Activated naive CD4-positive, alpha-beta T cell treated with anti-CD3 and anti-CD28 coated beads, Interleukin-2, amount 50 U/mL, for 72 hours (primary cell): Measurements from ENCODE around the gene CHRNG. TPM values are rescaled to one million over a fixed set of nuclear protein-coding genes. Genes with fewer than 3 reads are reported as not detected.
A peak's percentile ranks its signal among the peaks of the same experiment; 100 is the strongest.

ENCODE experiments used
- ATAC-seq, 2 donors: fragments of 150-1000 bp; cut with Tn5 transposase; 2 replicates each; pipeline ENCODE4 v1.10.0; 2021; ENCODE audit warnings: mild to moderate bottlenecking in 2 of 2, moderate library complexity in 2 of 2
- DNase-seq, 2 donors: peaks; one replicate each; pipeline ENCODE4 v3.0.0; 2021 to 2022; ENCODE audit warnings: low spot score in 2 of 2
- H3K27ac Mint-ChIP-seq, 2 donors: one replicate each; pipeline ENCODE4 v1.8.0; 2022; ENCODE audit warnings: mild to moderate bottlenecking in 2 of 2, mixed read lengths in 2 of 2
- H3K36me3 Mint-ChIP-seq, 2 donors: one replicate each; pipeline ENCODE4 v1.8.0; 2022; ENCODE audit warnings: mixed read lengths in 2 of 2
- H3K9me3 Mint-ChIP-seq, 2 donors: one replicate each; pipeline ENCODE4 v1.8.0; 2022; ENCODE audit warnings: mixed read lengths in 2 of 2
- total RNA-seq, 2 donors: library from RNA; stranded (reverse); gene quantifications; one replicate each; pipeline ENCODE4 v1.2.3, GENCODE V29; 2022

The CHRNG gene
- total RNA-seq, 2 donors from 2014 or later = not detected

DNA sequence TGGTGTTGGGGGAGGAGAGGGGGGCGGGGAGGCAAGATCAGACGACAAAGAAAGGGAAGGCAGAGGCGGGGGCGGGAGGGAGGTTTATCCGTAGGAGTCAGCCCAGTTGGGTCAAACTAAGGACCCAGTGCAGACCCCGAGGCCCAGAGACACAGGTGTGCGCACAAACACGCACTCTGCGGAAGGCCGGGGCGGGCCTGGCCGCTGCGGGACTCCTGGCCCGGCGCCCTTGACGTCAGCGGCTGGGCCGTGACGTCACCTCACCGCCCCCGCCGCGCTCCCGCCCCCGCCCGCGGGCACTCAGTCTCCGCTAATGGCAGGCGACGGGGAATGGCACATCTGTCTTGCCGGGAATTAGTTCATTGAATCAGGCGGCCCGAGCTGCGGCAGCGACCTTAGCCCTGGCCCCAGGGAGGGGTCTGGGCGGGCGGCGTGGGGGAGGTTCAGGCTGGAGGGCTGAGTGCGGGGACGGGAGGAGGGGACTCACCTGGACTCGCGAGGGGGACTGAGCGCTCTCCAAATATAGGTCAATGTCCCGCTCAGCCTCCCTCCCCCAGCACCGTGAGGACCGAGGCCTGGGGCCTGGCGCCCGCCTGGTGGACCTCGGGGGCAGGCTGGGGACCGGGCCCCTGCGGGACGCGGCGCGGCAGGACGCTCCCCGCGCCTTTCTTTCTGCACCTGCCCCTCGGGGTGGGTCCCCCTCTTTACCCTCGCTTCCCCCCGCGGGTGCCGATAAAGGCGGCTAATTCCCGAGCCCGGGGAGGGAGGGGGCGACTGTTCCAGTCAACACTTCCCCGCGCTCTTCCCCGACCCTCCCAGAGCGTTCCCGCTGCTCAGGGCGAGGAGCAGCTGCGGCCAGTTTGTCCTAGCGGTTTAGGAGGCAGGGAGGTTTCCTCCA is 36.3 kb upstream of the CHRNG start:
- ATAC-seq = peak; percentile 58
- no peak overlapping the region for H3K27ac Mint-ChIP-seq
- DNase-seq = peak in 1 of 2 donors; percentile 30

DNA sequence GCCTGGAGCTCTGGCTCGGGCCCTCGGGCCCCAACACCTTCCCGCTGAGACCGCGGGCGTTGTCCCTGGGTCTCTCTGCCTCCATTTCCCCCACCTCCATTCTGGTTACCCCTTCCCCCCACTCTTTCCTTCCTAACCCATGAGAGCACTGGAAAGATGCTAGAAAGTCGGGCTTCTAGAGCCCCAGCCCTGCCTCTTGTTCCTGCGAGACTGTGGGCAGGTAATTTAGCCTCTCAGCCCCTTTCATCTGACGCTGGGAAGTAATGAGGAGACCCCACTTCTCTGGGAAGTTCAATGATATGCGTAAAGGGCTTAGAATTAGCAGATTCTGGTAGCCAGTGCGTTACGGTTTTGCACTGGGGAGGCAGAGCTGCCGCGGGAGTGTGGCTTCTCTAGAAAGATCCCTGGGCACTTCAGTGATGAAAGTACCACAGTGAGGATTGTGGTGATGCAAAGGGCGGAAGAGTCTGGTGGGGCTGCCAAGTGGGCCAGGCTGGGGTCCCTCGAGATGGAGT is 35.6 kb upstream of the CHRNG start:
- no peak for DNase-seq
- no peak for ATAC-seq
- Mint-ChIP-seq H3K9me3 (no peaks in the 10 kb centered on the region), H3K27ac (no peak overlapping the region), H3K36me3 (no peaks in the 10 kb centered on the region)

More for the DNA sequence above, 36.3 kb upstream of the CHRNG start:
- Mint-ChIP-seq H3K9me3 (no peaks in the 10 kb centered on the region), H3K36me3 (no peaks in the 10 kb centered on the region)

DNA sequence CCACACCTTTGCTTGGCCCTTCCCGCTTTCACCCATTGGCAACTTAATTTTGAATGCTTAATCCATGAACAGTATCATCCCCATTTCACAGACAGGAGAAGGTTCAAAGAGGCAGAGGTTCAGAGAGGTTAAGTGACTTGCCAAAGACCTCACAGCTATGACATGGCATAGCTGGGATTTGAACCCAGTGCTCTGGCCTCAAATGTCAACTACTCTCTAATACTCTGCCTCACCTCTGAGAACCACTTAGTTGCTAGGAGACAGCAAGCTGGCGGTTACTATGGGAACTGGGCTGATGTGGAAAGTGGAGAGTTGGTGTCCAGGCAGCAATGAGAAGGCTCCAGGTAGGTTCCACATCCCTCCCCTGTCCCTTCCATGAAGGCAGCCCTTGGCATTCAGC is 35.1 kb upstream of the CHRNG start:
- Mint-ChIP-seq H3K9me3 (no peaks in the 10 kb centered on the region), H3K36me3 (no peaks in the 10 kb centered on the region), H3K27ac (no peak overlapping the region)
- ATAC-seq (no peak), DNase-seq (no peak)

DNA sequence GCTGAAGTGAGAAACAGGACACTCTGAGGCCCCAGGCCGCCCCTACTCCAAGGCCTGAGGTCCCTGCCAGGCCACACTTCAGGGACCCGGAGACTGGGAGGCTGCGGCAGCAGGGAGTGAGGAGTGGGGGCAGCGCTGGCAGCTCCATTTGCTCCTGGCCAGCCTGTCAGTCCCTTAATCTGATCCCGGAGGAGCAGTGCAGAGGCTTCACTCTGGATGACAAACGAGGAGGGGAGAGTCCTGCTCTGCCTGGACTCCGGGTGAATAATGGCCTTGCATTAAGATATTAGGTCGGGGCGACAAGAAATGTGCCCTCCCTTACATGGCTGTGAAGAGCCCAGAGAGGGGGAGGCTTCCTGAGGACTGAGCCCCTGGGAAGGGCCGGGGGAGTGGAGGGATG is 33.6 kb upstream of the CHRNG start:
- ATAC-seq = no peak
- no peak for DNase-seq
- Mint-ChIP-seq H3K9me3 (no peaks in the 10 kb centered on the region), H3K27ac (no peak overlapping the region), H3K36me3 (no peaks in the 10 kb centered on the region)

DNA sequence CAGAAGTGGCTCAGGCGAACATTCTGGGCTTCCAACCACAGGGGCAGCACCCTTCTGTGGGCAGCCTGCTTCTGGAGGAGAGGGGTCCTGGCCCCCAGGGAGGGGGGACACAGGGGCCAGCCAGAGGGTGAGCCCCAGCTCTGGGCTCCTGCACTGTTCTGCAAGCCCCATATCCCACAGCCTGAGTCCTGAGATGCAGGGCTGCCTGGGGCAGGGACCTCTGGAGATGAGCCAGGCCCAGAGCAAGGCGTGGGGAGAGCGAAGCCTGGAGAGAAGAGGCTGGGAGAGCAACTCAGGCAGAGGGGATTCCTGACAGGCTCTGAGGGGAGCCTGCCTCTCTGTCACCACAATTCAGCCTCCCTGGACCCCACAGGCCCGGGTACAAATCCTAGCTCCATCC is 32.8 kb upstream of the CHRNG start:
- H3K27ac Mint-ChIP-seq = no peak overlapping the region
- H3K9me3 Mint-ChIP-seq = no peaks in the 10 kb centered on the region

DNA sequence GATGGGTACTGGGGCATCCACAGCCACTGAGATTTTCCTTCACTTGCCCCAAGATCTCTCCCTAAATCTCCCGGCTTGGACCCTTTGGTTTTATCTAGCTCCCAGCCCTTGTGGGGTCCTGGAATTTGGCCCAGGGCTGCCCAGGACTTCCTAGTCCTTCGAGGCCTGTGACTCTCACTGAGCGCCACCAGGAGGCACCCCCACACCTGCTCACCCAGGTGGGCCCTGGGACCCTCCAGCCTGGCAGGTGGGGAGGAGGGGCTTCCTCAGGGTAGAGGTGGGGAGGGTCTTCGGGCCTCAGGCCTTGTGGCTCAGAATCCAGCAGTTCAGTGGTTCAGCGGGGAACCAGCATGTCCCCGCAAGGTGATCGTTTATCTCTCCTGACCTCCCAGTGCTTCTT is 31.2 kb upstream of the CHRNG start:
- no peaks in the 10 kb centered on the region for H3K9me3 Mint-ChIP-seq
- no peak overlapping the region for H3K27ac Mint-ChIP-seq
- ATAC-seq (no peak), DNase-seq (no peak)
- H3K36me3 Mint-ChIP-seq = no peaks in the 10 kb centered on the region

More for the DNA sequence above, 32.8 kb upstream of the CHRNG start:
- no peak for ATAC-seq
- no peak for DNase-seq
- no peaks in the 10 kb centered on the region for H3K36me3 Mint-ChIP-seq

DNA sequence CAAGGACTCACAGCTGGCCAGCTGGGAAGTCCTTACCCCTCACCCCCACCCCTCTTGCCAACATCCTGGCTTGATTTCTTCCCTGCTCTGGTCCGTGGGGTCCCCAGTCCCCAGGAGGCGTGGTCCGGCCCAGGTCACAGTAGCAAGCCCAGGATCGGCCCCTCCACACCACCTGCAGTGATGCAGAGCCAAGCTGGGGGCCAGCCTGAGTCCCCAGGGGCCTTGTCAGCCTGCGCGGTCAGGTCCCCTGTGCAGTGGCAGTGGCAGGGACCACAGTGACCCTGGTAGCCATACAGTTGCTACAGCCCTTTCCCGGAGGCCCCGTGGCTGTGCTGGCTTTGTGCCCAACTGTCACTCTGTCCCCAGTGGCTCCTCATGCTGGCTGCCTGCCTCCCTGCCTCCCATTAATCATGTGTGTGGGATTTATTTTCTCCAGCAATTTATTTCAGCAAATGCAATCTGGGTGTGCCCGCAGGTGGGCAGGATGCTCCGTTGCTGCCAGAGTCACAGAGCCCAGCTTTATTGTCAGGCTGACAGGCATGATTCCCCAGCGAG is 28.1 kb upstream of the CHRNG start:
- H3K36me3 Mint-ChIP-seq = no peaks in the 10 kb centered on the region
- H3K27ac Mint-ChIP-seq = no peak overlapping the region
- H3K9me3 Mint-ChIP-seq = no peaks in the 10 kb centered on the region
- DNase-seq (no peak), ATAC-seq (no peak)

DNA sequence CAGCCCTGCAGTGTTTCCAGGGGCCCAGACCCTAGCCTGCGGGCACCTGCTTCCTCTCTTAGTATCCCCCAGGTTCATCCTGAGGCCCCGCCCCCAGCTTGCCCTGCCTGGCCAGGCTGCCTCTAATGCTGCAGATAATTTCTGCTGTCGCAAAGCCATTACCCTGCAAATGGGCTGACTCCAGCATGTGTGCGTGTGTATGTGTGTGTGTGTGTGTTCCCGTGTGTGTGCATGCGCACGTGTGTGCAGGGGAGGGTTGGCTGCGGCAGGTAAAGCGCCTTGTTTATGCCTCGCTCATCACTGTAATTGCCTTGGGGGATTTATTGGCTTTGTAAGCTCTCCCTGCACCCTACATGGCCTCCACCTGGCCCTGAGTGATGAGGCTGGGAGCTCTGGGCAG is 26.9 kb upstream of the CHRNG start:
- Mint-ChIP-seq H3K36me3 (no peaks in the 10 kb centered on the region), H3K27ac (no peak overlapping the region), H3K9me3 (no peaks in the 10 kb centered on the region)
- no peak for DNase-seq
- no peak for ATAC-seq

DNA sequence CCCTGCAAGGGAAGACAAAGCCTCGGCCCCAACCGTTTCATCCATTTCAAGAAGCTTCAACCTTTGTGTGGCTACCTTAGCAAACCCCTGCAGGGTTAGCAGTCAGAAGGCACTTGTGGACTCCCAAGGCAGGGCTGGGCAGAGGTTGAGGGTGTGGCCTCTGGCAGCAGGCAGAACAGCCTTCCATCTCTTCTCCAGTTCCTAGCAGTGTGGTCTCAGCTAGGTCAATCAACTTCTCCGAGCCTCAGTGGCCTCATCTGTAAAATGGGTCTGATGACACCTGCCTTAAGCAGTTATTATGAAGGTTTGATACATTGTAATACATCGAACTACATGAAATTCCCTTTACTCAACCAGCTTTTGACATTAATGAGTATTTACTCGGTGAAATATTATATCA is 26.1 kb upstream of the CHRNG start:
- ATAC-seq = no peak
- H3K9me3 Mint-ChIP-seq = no peaks in the 10 kb centered on the region
- no peak overlapping the region for H3K27ac Mint-ChIP-seq
- H3K36me3 Mint-ChIP-seq = no peaks in the 10 kb centered on the region
- no peak for DNase-seq

DNA sequence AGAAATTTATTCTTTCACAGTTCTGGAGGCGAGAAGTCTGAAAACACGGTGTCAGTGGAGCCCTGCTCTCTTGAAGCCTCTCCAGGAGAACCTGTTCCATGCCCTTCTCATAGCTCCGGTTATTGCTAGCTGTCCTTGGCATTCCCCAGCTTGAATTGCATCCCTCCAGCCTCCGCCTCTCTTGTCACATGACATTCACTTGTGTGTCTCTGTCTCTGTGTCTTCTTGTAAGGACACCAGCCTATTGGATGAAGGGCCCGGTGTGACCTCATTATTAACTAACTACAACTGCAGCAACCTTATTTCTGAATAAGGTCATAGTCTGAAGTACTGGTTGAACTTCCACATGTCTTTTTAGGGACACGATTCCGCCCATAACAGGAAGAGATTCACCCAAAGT is 23.9 kb upstream of the CHRNG start:
- Mint-ChIP-seq H3K36me3 (no peaks in the 10 kb centered on the region), H3K27ac (no peak overlapping the region), H3K9me3 (no peaks in the 10 kb centered on the region)
- no peak for ATAC-seq
- DNase-seq = no peak

DNA sequence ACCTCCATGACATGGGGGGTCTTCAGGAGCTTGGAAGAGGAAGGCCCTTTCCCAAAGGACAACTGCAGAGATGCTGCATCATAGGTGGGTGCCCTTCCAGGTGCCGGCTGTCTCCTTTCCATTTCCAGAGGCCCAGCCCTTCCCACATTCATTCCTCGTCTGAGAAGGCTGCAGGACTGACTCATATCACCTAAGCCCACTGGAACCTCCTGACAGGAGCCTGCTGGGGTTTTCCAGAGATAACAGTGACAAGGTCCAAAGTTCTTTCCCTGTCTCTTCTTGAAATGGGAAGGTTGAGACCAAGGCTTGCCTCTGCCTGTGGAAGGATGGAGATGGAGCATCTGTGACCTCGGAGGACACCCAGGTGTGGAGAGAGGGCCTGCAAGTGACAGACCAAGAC is 22.9 kb upstream of the CHRNG start:
- H3K9me3 Mint-ChIP-seq = no peaks in the 10 kb centered on the region

DNA sequence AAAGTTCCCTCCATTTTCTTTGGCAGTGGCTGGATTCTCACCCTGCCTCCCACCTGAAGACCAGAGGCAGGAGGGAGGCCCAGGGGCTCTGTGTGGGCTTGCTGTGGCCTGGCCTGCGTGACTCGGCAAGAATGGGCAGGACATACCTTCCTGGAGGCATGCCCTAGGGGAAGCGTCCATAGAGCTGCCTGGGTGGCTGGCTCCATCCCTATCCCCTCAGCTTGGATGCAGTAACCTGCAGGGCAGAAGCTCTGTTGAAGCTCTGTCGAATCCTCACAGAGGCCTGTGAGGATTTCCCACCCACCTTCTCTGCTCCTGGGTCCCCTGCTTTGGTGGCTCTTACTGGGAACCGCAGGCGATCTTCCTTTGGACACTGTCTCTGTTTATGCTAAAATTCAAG is 20.6 kb upstream of the CHRNG start:
- H3K9me3 Mint-ChIP-seq = no peaks in the 10 kb centered on the region
- DNase-seq (no peak), ATAC-seq (no peak)
- H3K27ac Mint-ChIP-seq = no peak overlapping the region
- no peaks in the 10 kb centered on the region for H3K36me3 Mint-ChIP-seq

More for the DNA sequence above, 22.9 kb upstream of the CHRNG start:
- ATAC-seq (no peak), DNase-seq (no peak)
- peak overlapping the region in 1 of 2 donors; percentile 37 for H3K27ac Mint-ChIP-seq
- no peaks in the 10 kb centered on the region for H3K36me3 Mint-ChIP-seq

DNA sequence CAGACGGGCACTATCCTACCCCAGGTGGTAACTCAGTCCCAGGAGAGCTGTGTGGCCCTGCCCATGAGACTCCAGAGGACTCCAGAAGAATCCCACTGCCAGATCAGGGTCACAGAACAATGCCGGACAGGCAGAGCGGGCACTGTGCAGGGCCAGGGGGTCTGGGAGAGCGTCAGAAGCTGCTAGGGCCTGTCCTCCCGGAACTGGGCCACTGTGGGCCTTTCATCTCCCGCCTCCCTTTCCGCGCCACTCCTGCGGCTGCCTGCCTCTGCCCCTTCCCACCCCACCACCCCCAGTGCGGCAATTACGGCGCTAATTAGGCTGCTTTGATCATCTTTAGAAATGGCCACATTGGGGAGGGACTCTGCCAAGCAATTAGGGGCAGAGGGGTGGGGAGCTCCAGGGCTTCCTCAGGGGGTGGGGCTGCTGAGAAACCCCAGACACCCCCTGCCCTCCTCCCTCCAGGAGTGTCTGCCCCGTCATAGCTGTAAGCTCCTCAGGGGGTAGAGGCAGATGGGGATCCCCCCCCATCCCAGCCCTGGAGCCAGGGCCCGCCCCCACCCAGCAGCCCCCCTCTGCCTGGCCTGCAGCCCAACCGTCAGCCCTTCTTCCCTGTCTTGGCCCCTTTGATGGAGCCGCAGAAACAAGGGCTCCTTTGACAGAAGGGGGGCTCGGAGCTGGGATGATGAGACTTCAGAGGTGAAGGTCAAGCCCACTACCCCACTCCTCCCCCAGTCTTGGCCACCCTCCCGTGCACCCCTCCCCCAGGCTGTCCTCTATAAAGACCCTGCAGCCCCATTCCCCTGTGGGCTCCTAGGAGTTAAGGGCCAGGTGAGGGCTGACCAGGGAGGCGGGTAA is 19.7 kb upstream of the CHRNG start, which contains the start of gene PRSS56:
PRSS56 (plus strand) TSS at position 808 of the 858 bp plus-strand sequence. CDS start 211 bp downstream, outside the sequence.
- Mint-ChIP-seq H3K36me3 (no peaks in the 10 kb centered on the region), H3K9me3 (no peaks in the 10 kb centered on the region), H3K27ac (no peak within 1 kb of the TSS)
- DNase-seq (no peak), ATAC-seq (no peak)

DNA sequence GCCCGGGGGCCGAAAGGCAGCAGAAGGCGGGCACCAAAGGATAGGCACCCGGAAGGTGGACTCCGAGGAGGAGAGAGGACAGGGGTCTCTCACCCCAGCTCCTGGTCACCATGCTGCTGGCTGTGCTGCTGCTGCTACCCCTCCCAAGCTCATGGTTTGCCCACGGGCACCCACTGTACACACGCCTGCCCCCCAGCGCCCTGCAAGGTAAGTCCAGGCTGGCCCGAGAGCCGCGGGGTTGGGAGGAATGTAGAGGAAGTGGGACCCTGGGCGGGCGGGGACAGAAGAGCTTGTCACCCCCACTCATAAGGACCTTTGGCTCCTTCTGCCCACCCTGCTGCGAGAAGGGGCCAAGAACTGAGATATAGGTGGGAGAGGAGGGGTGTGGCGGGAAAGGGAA is 19.0 kb upstream of the CHRNG start:
- Mint-ChIP-seq H3K9me3 (no peaks in the 10 kb centered on the region), H3K36me3 (no peaks in the 10 kb centered on the region), H3K27ac (no peak overlapping the region)
- DNase-seq (no peak), ATAC-seq (no peak)

DNA sequence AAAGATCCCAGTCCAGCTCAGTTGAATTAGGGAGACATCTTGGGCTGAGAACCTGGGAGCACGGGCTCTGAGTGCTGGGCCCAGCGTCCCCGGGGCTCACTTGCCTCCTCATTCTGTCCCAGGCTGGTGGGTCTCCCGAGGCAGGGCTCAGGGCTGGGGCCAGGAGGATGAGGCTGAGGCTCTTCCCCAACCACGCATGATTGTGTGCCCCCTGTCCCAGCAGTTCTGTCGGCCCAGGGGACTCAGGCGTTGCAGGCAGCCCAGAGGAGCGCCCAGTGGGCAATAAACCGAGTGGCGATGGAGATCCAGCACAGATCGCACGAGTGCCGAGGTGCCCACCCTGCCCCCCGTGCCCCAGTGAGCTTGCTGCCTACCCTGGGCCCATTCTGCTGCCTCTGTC is 18.4 kb upstream of the CHRNG start:
- H3K27ac Mint-ChIP-seq = no peak overlapping the region
- H3K36me3 Mint-ChIP-seq = no peaks in the 10 kb centered on the region
- H3K9me3 Mint-ChIP-seq = no peaks in the 10 kb centered on the region

DNA sequence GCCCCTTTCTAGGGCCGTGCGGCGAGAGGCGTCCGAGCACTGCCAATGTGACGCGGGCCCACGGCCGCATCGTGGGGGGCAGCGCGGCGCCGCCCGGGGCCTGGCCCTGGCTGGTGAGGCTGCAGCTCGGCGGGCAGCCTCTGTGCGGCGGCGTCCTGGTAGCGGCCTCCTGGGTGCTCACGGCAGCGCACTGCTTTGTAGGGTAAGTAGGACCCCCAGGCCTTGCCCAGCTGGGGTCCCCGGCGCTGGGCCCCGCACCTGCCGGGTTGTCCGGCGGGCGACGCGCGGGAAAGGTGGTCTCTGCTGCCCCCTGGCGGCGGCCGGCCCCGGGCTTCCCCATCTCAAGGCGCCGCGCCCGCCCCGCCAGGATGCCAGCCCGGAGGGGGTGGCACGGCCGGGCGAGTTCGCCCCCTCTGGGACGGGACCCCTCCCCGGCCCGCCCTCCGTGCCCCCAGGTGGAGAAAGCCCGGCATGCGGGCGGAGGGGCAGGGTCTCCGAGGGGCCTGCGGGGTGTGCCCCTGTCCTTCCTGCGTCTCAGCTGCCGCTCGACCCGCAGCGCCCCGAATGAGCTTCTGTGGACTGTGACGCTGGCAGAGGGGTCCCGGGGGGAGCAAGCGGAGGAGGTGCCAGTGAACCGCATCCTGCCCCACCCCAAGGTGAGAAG is 17.4 kb upstream of the CHRNG start:
- Mint-ChIP-seq H3K36me3 (no peaks in the 10 kb centered on the region), H3K27ac (no peak overlapping the region), H3K9me3 (no peaks in the 10 kb centered on the region)
- peak in 1 of 2 donors; percentile 84 for DNase-seq
- ATAC-seq = peak; percentile 72 to 79

More for the DNA sequence above, 18.4 kb upstream of the CHRNG start:
- no peak for DNase-seq
- no peak for ATAC-seq
